Activated naive CD8-positive, alpha-beta T cell treated with anti-CD3 and anti-CD28 coated beads, Interleukin-2, amount 10 ng/mL, durations not matched to agents 7 days and 5 days (primary cell): ENCODE measurements around the gene TUBGCP6. TPM values are rescaled to one million over a fixed set of nuclear protein-coding genes. Genes with fewer than 3 reads are reported as not detected.
"Not testable (repeated sequence)": the region's sequence is repeated elsewhere in the genome, so short reads cannot be mapped to it uniquely, and the experiment has no call there.

Experiments used
- ATAC-seq: fragments of 150-1000 bp; cut with Tn5 transposase; one replicate; pipeline ENCODE4 v1.10.0; 2021; ENCODE audit warnings: low read depth, moderate library complexity
- POLR2A ChIA-PET: fragments of 350-600 bp; sonication (Branson Sonifier 250); formaldehyde crosslinking; loops from one replicate; lab custom pipeline; 2021; ENCODE audit warnings: antibody characterized with exemption; lab: Charles Lee
- DNase-seq: peaks from one replicate; pipeline ENCODE4 v3.0.0; 2021
- H3K27ac Mint-ChIP-seq: one replicate; pipeline ENCODE4 v1.8.0; 2022; ENCODE audit warnings: mild to moderate bottlenecking, mixed read lengths
- H3K27me3 Mint-ChIP-seq: one replicate; pipeline ENCODE4 v1.8.0; 2022; ENCODE audit warnings: mild to moderate bottlenecking, moderate library complexity, mixed read lengths
- H3K36me3 Mint-ChIP-seq: one replicate; pipeline ENCODE4 v1.8.0; 2021; ENCODE audit warnings: mild to moderate bottlenecking, mixed read lengths
- H3K4me1 Mint-ChIP-seq: one replicate; pipeline ENCODE4 v1.8.0; 2021; ENCODE audit warnings: mixed read lengths
- H3K4me3 Mint-ChIP-seq: one replicate; pipeline ENCODE4 v1.8.0; 2022; ENCODE audit warnings: mild to moderate bottlenecking, moderate library complexity, mixed read lengths
- H3K9me3 Mint-ChIP-seq: one replicate; pipeline ENCODE4 v1.8.0; 2021; ENCODE audit warnings: mixed read lengths
- total RNA-seq, 2 experiments: library from RNA; stranded (reverse); gene quantifications; one replicate each; pipeline ENCODE4 v1.2.3, GENCODE V29; 2021

TUBGCP6 gene
- total RNA-seq, 2 experiments from 2014 or later, result 92.2 to 94.5 TPM

GRCh38 chr22:50209893-50210292, 34.9 kb downstream of the TUBGCP6 start:
- Mint-ChIP-seq H3K36me3 (peaks cover 14% of the 10 kb centered on the region), H3K4me1 (peaks cover 8% of the 10 kb centered on the region), H3K27ac (peak overlapping the region; percentile 35), H3K9me3 (no peaks in the 10 kb centered on the region), H3K27me3 (no peaks in the 10 kb centered on the region), H3K4me3 (no peak overlapping the region)
- DNase-seq, result peak; percentile 76
- peak; percentile 76 for ATAC-seq
- POLR2A ChIA-PET, result no interaction called here

- DNase-seq (no peak), ATAC-seq (peak; percentile 11)
- Mint-ChIP-seq H3K27ac (no peak overlapping the region), H3K9me3 (no peaks in the 10 kb centered on the region), H3K4me1 (peaks cover 9% of the 10 kb centered on the region), H3K4me3 (no peak overlapping the region), H3K27me3 (no peaks in the 10 kb centered on the region), H3K36me3 (peaks cover 12% of the 10 kb centered on the region)
- POLR2A ChIA-PET, result interaction anchor here (1.0 to 1.4 kb wide), 2 partner anchors 60 to 316 kb away, joined by 3 read pairs; partner anchors contain the start of gene SCO2
Observed at GRCh38 chr22:50208939-50209892, 35.6 kb downstream of the TUBGCP6 start.

GRCh38 chr22:50208430-50208938, 36.3 kb downstream of the TUBGCP6 start:
- Mint-ChIP-seq H3K27me3 (no peaks in the 10 kb centered on the region), H3K9me3 (no peaks in the 10 kb centered on the region), H3K4me3 (no peak overlapping the region), H3K36me3 (peaks cover 18% of the 10 kb centered on the region), H3K27ac (no peak overlapping the region), H3K4me1 (peaks cover 12% of the 10 kb centered on the region)
- POLR2A ChIA-PET, result interaction anchor here (1.0 to 1.4 kb wide), 2 partner anchors 59 to 317 kb away, joined by 3 read pairs; partner anchors contain the start of gene SCO2
- ATAC-seq (no peak), DNase-seq (no peak)

GRCh38 chr22:50207383-50208140, 37.3 kb downstream of the TUBGCP6 start:
- ATAC-seq, result no peak
- Mint-ChIP-seq H3K27me3 (no peaks in the 10 kb centered on the region), H3K36me3 (peaks cover 15% of the 10 kb centered on the region), H3K27ac (no peak overlapping the region), H3K9me3 (no peaks in the 10 kb centered on the region), H3K4me3 (no peak overlapping the region), H3K4me1 (peaks cover 14% of the 10 kb centered on the region)
- no peak for DNase-seq
- POLR2A ChIA-PET, result interaction anchor here (1.0 to 1.8 kb wide), 3 partner anchors 15 to 318 kb away, joined by 3 to 5 read pairs (median 3); partner anchors contain the start of gene SCO2

GRCh38 chr22:50206599-50206998, 38.2 kb downstream of the TUBGCP6 start:
- Mint-ChIP-seq H3K27ac (no peak overlapping the region), H3K4me1 (peaks cover 18% of the 10 kb centered on the region), H3K27me3 (no peaks in the 10 kb centered on the region), H3K36me3 (peaks cover 15% of the 10 kb centered on the region), H3K4me3 (no peak overlapping the region), H3K9me3 (no peaks in the 10 kb centered on the region)
- ATAC-seq, result no peak
- DNase-seq, result no peak
- POLR2A ChIA-PET, result interaction anchor here (1.1 to 1.8 kb wide), 2 partner anchors 14 to 17 kb away, joined by 3 to 5 read pairs; no protein-coding TSS in a partner anchor

- H3K27ac Mint-ChIP-seq, result no peak overlapping the region
Observed at GRCh38 chr22:50205781-50206569, 38.8 kb downstream of the TUBGCP6 start.

GRCh38 chr22:50204998-50205397, 39.8 kb downstream of the TUBGCP6 start:
- H3K9me3 Mint-ChIP-seq, DNase-seq, ATAC-seq, H3K4me3 Mint-ChIP-seq, H3K27me3 Mint-ChIP-seq: not testable (repeated sequence)
- peak overlapping the region; percentile 2 for H3K27ac Mint-ChIP-seq
- POLR2A ChIA-PET, result interaction anchor here (1.0 kb wide), 1 partner anchor 17 kb away, joined by 3 read pairs; no protein-coding TSS in a partner anchor
- peaks cover 16% of the 10 kb centered on the region for H3K4me1 Mint-ChIP-seq
- H3K36me3 Mint-ChIP-seq, result peaks cover 14% of the 10 kb centered on the region

More at GRCh38 chr22:50205781-50206569, 38.8 kb downstream of the TUBGCP6 start:
- no peak for ATAC-seq
- H3K4me3 Mint-ChIP-seq, result no peak overlapping the region
- no peaks in the 10 kb centered on the region for H3K9me3 Mint-ChIP-seq
- H3K4me1 Mint-ChIP-seq, result peaks cover 16% of the 10 kb centered on the region
- no peaks in the 10 kb centered on the region for H3K27me3 Mint-ChIP-seq
- DNase-seq, result no peak
- peaks cover 15% of the 10 kb centered on the region for H3K36me3 Mint-ChIP-seq
- POLR2A ChIA-PET, result interaction anchor here (1.0 to 1.8 kb wide), 2 partner anchors 16 to 18 kb away, joined by 3 to 5 read pairs; no protein-coding TSS in a partner anchor

GRCh38 chr22:50204571-50204970, 40.3 kb downstream of the TUBGCP6 start:
- Mint-ChIP-seq H3K36me3 (peaks cover 12% of the 10 kb centered on the region), H3K4me3 (no peak overlapping the region), H3K27ac (no peak overlapping the region), H3K9me3 (no peaks in the 10 kb centered on the region), H3K4me1 (peaks cover 14% of the 10 kb centered on the region), H3K27me3 (no peaks in the 10 kb centered on the region)
- ATAC-seq (no peak), DNase-seq (no peak)
- POLR2A ChIA-PET, result interaction anchor here (1.0 kb wide), 1 partner anchor 17 kb away, joined by 3 read pairs; no protein-coding TSS in a partner anchor

GRCh38 chr22:50203288-50203687, 41.5 kb downstream of the TUBGCP6 start:
- no peaks in the 10 kb centered on the region for H3K9me3 Mint-ChIP-seq
- peaks cover 14% of the 10 kb centered on the region for H3K36me3 Mint-ChIP-seq
- H3K4me1 Mint-ChIP-seq, result peaks cover 17% of the 10 kb centered on the region
- H3K27me3 Mint-ChIP-seq, result no peaks in the 10 kb centered on the region
- H3K27ac Mint-ChIP-seq, result no peak overlapping the region
- H3K4me3 Mint-ChIP-seq, result no peak overlapping the region
- POLR2A ChIA-PET, result no interaction called here
- DNase-seq (no peak), ATAC-seq (no peak)

GRCh38 chr22:50202130-50202666, 42.6 kb downstream of the TUBGCP6 start:
- Mint-ChIP-seq H3K27ac (peak overlapping the region; percentile 42), H3K27me3 (no peaks in the 10 kb centered on the region), H3K36me3 (peaks cover 14% of the 10 kb centered on the region), H3K4me3 (peak overlapping the region; percentile 88), H3K9me3 (no peaks in the 10 kb centered on the region), H3K4me1 (peaks cover 17% of the 10 kb centered on the region)
- POLR2A ChIA-PET, result interaction anchor here (1.2 to 1.4 kb wide), 3 partner anchors 10 to 15 kb away, joined by 3 to 23 read pairs (median 4); no protein-coding TSS in a partner anchor
- no peak for DNase-seq
- no peak for ATAC-seq

- DNase-seq, result no peak
- H3K27me3 Mint-ChIP-seq, result no peaks in the 10 kb centered on the region
- POLR2A ChIA-PET, result interaction anchor here (1.2 to 1.4 kb wide), 3 partner anchors 10 to 14 kb away, joined by 3 to 23 read pairs (median 4); no protein-coding TSS in a partner anchor
- peaks cover 14% of the 10 kb centered on the region for H3K36me3 Mint-ChIP-seq
- no peaks in the 10 kb centered on the region for H3K9me3 Mint-ChIP-seq
- ATAC-seq, result peak; percentile 22
- peak overlapping the region; percentile 42 for H3K27ac Mint-ChIP-seq
- H3K4me1 Mint-ChIP-seq, result peaks cover 17% of the 10 kb centered on the region
- H3K4me3 Mint-ChIP-seq, result peak overlapping the region; percentile 88
Observed at GRCh38 chr22:50201191-50202129, 43.4 kb downstream of the TUBGCP6 start.
